ENCODE data around the gene PARVG.

The PARVG gene

GRCh38 chr22:44133901-44134571 lies 46.7 kb upstream of the PARVG start:
- peak; percentile 7 for TF ChIP-seq FOXP2 (optimal IDR thresholded peaks at IDR 0.05; ENCODE audit: borderline replicate concordance, extremely low read depth, extremely low read length, insufficient read depth)
- TF ChIP-seq TAF1 (IDR thresholded peaks at IDR 0.05; ENCODE audit: borderline replicate concordance, insufficient read depth, low read length), result no peak
- TF ChIP-seq POLR2AphosphoS5 (IDR thresholded peaks at IDR 0.05; ENCODE audit: low read depth, low read length), result no peak

- TF ChIP-seq SIN3A (IDR thresholded peaks at IDR 0.05; ENCODE audit: borderline replicate concordance, insufficient read depth, low read length), result no peak
- no peak for TF ChIP-seq FOXP2 (optimal IDR thresholded peaks at IDR 0.05; ENCODE audit: borderline replicate concordance, extremely low read depth, extremely low read length, insufficient read depth)
- TF ChIP-seq POLR2AphosphoS5 (IDR thresholded peaks at IDR 0.05; ENCODE audit: low read depth, low read length), result no peak
- no peak for TF ChIP-seq REST (IDR thresholded peaks at IDR 0.05; ENCODE audit: insufficient read depth in 1 of 2, low read depth in 2 of 2, low read length in 2 of 2)
- no peak for TF ChIP-seq TAF1 (IDR thresholded peaks at IDR 0.05; ENCODE audit: borderline replicate concordance, insufficient read depth, low read length)
Measured at GRCh38 chr22:44136112-44136511, 44.6 kb upstream of the PARVG start.

GRCh38 chr22:44136786-44137185 lies 43.9 kb upstream of the PARVG start:
- TF ChIP-seq REST (IDR thresholded peaks at IDR 0.05; ENCODE audit: insufficient read depth in 1 of 2, low read depth in 2 of 2, low read length in 2 of 2) (no peak), SIN3A (IDR thresholded peaks at IDR 0.05; ENCODE audit: borderline replicate concordance, insufficient read depth, low read length) (no peak), POLR2AphosphoS5 (IDR thresholded peaks at IDR 0.05; ENCODE audit: low read depth, low read length) (no peak), TAF1 (IDR thresholded peaks at IDR 0.05; ENCODE audit: borderline replicate concordance, insufficient read depth, low read length) (no peak), FOXP2 (optimal IDR thresholded peaks at IDR 0.05; ENCODE audit: borderline replicate concordance, extremely low read depth, extremely low read length, insufficient read depth) (no peak)

- TF ChIP-seq REST (IDR thresholded peaks at IDR 0.05; ENCODE audit: insufficient read depth in 1 of 2, low read depth in 2 of 2, low read length in 2 of 2), result no peak
- TF ChIP-seq FOXP2 (optimal IDR thresholded peaks at IDR 0.05; ENCODE audit: borderline replicate concordance, extremely low read depth, extremely low read length, insufficient read depth), result no peak
- no peak for TF ChIP-seq TAF1 (IDR thresholded peaks at IDR 0.05; ENCODE audit: borderline replicate concordance, insufficient read depth, low read length)
- no peak for TF ChIP-seq POLR2AphosphoS5 (IDR thresholded peaks at IDR 0.05; ENCODE audit: low read depth, low read length)
- TF ChIP-seq SIN3A (IDR thresholded peaks at IDR 0.05; ENCODE audit: borderline replicate concordance, insufficient read depth, low read length), result no peak
Measured at GRCh38 chr22:44137415-44137814, 43.3 kb upstream of the PARVG start.

- TF ChIP-seq FOXP2 (optimal IDR thresholded peaks at IDR 0.05; ENCODE audit: borderline replicate concordance, extremely low read depth, extremely low read length, insufficient read depth) (no peak), POLR2AphosphoS5 (IDR thresholded peaks at IDR 0.05; ENCODE audit: low read depth, low read length) (no peak), TAF1 (IDR thresholded peaks at IDR 0.05; ENCODE audit: borderline replicate concordance, insufficient read depth, low read length) (no peak), REST (IDR thresholded peaks at IDR 0.05; ENCODE audit: insufficient read depth in 1 of 2, low read depth in 2 of 2, low read length in 2 of 2) (no peak), SIN3A (IDR thresholded peaks at IDR 0.05; ENCODE audit: borderline replicate concordance, insufficient read depth, low read length) (no peak)
Measured at GRCh38 chr22:44139773-44140172, 41.0 kb upstream of the PARVG start.

Data from PFSK-1 (cell line).